ENCODE measurements around the gene EXOSC2. TPM values are rescaled to one million over a fixed set of nuclear protein-coding genes. Genes with fewer than 3 reads are reported as not detected.

Gene EXOSC2
- total and polyA plus RNA-seq, 2 of the 13 experiments (the other 11 are each of a cell fraction or from before 2014, with no cell fraction given): 27.5 to 63.8 TPM

GRCh38 chr9:130689937-130690700 is 3.5 kb upstream of the EXOSC2 start (continued):
- TF ChIP-seq USF2 (IDR thresholded peaks at IDR 0.05; ENCODE audit: low read depth, low read length) (no peak), USF2 (CRISPR knock-in tag; IDR thresholded peaks at IDR 0.05; ENCODE audit: borderline replicate concordance) (no peak), STAT6 (CRISPR knock-in tag; IDR thresholded peaks at IDR 0.05; ENCODE audit: borderline replicate concordance) (no peak), MTERF4 (CRISPR knock-in tag; IDR thresholded peaks at IDR 0.05) (no peak), FOXC1 (CRISPR knock-in tag; IDR thresholded peaks at IDR 0.05; ENCODE audit: borderline replicate concordance) (no peak), ZSCAN5A (CRISPR knock-in tag; IDR thresholded peaks at IDR 0.05; ENCODE audit: borderline replicate concordance) (no peak), KDM6A (CRISPR knock-in tag; IDR thresholded peaks at IDR 0.05; ENCODE audit: low read depth) (no peak), ZNF451 (CRISPR knock-in tag; IDR thresholded peaks at IDR 0.05) (0 out of 2 replicates have a peak, but pooled peaks have one; percentile 42), RCOR2 (CRISPR knock-in tag; IDR thresholded peaks at IDR 0.05) (no peak), HDAC1 (CRISPR knock-in tag; IDR thresholded peaks at IDR 0.05) (0 out of 2 replicates have a peak, but pooled peaks have one; percentile 28), CSRNP1 (CRISPR knock-in tag; IDR thresholded peaks at IDR 0.05) (no peak)
